ENCODE results near the gene JMJD7.

The JMJD7 gene

DNA sequence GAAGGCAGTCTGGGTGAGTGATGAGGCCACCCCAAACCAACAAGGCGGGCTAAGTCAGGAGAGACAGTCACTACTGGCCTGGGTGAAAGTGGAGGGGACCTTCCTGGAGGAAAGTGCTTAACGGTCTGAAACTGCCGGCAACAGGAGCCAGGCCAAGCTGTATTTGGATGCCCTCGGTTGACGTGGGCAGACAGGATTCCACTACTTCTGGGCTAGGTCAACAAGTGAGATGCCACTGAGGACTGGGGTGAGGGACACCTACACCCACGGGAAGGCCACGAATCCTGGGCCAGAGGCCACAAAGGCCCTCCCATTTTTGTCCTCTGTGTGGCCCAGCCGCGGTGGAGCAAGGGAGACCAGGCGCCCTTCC is 53.6 kb downstream of the JMJD7 start:
- DNase-seq (ENCODE audit: low read depth) = no peak
- no peak for TF ChIP-seq CTCF (conservative IDR thresholded peaks at IDR 0.05; ENCODE audit: control insufficient read depth, insufficient read depth, low read depth, low read length)
- H3K4me3 ChIP-seq (ENCODE audit: control insufficient read depth, low read depth, low read length) = no peak overlapping the region

DNA sequence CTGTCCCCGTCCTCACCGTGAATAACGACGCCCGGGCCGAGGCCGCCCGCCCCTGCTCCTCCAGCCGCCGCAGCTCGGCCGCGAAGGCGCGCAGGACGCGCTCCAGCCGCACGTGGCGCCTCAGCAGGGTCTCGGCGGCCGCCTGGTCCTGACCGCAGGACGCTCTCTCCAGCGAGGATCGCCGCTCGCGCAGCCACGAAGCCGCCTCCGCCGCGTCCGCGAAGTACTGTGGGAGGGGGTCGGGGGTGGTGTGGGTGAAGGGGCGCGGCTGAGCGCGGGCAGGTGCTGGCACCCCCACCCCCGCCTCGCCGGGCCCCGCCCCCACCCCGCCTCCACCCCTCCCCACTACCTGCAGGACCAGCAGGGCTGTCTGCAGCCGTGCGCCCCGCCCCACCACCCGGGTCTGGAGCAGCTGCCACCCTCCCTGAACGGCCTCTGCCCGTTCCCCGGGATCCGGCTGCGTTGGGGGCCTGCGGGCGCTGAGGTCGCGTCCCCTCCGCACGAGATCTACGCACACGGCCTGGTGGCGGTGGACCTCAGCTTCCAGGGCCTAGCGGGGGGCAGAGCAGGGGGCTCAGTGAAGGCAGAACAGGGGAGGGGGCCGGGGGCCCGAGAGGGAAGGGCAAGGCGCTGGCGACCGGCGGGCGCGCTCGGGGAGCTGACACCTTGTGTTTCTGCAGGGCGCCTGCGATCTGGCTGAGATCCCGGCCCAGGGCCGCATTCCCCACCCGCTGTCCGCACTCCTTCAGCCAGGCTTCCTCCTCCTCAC is 54.2 kb downstream of the JMJD7 start:
- TF ChIP-seq CTCF (conservative IDR thresholded peaks at IDR 0.05; ENCODE audit: control insufficient read depth, insufficient read depth, low read depth, low read length) = no peak
- no peak overlapping the region for H3K4me3 ChIP-seq (ENCODE audit: control insufficient read depth, low read depth, low read length)
- DNase-seq (ENCODE audit: low read depth) = no peak

GRCh38 chr15:41882689-41883483 is 55.0 kb downstream of the JMJD7 start:
- H3K4me3 ChIP-seq (ENCODE audit: control insufficient read depth, low read depth, low read length) = no peak overlapping the region
- TF ChIP-seq CTCF (conservative IDR thresholded peaks at IDR 0.05; ENCODE audit: control insufficient read depth, insufficient read depth, low read depth, low read length) = no peak
- no peak for DNase-seq (ENCODE audit: low read depth)

DNA sequence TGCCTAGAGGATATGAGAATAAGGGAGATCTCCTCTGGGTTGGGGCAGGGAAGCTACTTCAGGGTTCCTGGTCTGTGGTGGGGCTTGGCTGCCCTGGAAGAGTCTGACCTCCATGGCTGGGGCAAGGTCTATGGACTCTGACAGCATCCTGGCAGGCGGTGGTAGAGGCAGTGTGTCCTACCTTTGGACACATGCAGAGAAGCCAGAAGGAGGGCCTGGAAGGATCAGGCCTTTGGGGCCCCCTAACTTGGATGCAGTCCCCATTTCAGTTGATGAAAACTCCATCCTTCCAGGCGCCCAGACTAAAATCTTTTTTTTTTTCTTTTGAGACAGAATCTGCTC is 55.6 kb downstream of the JMJD7 start:
- no peak for TF ChIP-seq CTCF (conservative IDR thresholded peaks at IDR 0.05; ENCODE audit: control insufficient read depth, insufficient read depth, low read depth, low read length)
- DNase-seq (ENCODE audit: low read depth) = no peak
- H3K4me3 ChIP-seq (ENCODE audit: control insufficient read depth, low read depth, low read length) = no peak overlapping the region

- no peak overlapping the region for H3K4me3 ChIP-seq (ENCODE audit: control insufficient read depth, low read depth, low read length)
- no peak for TF ChIP-seq CTCF (conservative IDR thresholded peaks at IDR 0.05; ENCODE audit: control insufficient read depth, insufficient read depth, low read depth, low read length)
Observed at GRCh38 chr15:41884458-41884857, 56.6 kb downstream of the JMJD7 start.

DNA sequence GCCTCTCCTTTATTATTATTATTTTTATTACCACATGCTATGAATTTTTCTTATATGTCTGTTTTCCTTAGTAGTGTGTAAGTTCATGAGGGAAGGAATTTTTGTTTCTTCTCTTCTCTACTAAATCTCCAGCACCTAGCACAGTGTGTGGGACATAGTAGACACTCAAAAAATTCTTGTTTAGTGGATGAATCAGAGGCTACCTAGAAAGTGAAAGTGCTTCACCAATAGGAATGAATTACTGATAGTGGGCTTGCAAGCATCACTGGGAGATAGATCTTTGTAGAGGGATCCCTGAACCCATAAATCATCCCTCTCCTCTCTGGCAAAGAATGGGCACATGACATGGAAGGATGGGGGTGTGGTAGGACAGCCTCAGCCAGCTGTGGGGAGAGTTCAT is 57.4 kb downstream of the JMJD7 start:
- TF ChIP-seq CTCF (conservative IDR thresholded peaks at IDR 0.05; ENCODE audit: control insufficient read depth, insufficient read depth, low read depth, low read length) = no peak
- no peak overlapping the region for H3K4me3 ChIP-seq (ENCODE audit: control insufficient read depth, low read depth, low read length)
- DNase-seq (ENCODE audit: low read depth) = no peak

More at GRCh38 chr15:41884458-41884857, 56.6 kb downstream of the JMJD7 start:
- DNase-seq (ENCODE audit: low read depth) = no peak
